DOHH2 (cell line): ENCODE measurements around the gene SRSF1.

Experiments
- H3F3A ChIP-seq: fragments of 200-600 bp; sonication (generic), shearing (Covaris generic); 2 replicates; pipeline ENCODE4 v1.6.0; 2016; ENCODE audit warnings: antibody characterized with exemption, mild to moderate bottlenecking; ENCODE audit not compliant: control insufficient read depth, insufficient read depth
- H3K27ac ChIP-seq: fragments of 200-600 bp; sonication (generic); 2 replicates; pipeline ENCODE4 v1.5.1; 2014; ENCODE audit warnings: low read depth, mild to moderate bottlenecking, low read length, moderate library complexity
- H3K27me3 ChIP-seq: fragments of 200-600 bp; sonication (generic); 2 replicates; pipeline ENCODE4 v1.6.1; 2014; ENCODE audit warnings: mild to moderate bottlenecking, low read length, mixed read lengths; ENCODE audit not compliant: control insufficient read depth
- H3K36me3 ChIP-seq: fragments of 200-600 bp; sonication (generic); 2 replicates; pipeline ENCODE4 v1.6.1; 2014; ENCODE audit warnings: mild to moderate bottlenecking, low read length, moderate library complexity, mixed read lengths; ENCODE audit not compliant: control insufficient read depth
- H3K4me1 ChIP-seq: fragments of 200-600 bp; sonication (generic); 2 replicates; pipeline ENCODE4 v1.6.1; 2014; ENCODE audit warnings: mild to moderate bottlenecking, low read length, mixed read lengths; ENCODE audit not compliant: control insufficient read depth
- H3K4me2 ChIP-seq: fragments of 200-600 bp; sonication (generic); 2 replicates; pipeline ENCODE4 v1.6.0; 2014; ENCODE audit warnings: mild to moderate bottlenecking, low read length, moderate library complexity
- H3K4me3 ChIP-seq: fragments of 200-600 bp; sonication (generic); 2 replicates; pipeline ENCODE4 v1.5.1; 2014; ENCODE audit warnings: mild to moderate bottlenecking, low read length, mixed read lengths
- H3K79me2 ChIP-seq: fragments of 200-600 bp; sonication (generic); 2 replicates; pipeline ENCODE4 v1.6.1; 2014; ENCODE audit warnings: mild to moderate bottlenecking, low read length, mixed read lengths; ENCODE audit not compliant: control insufficient read depth
- H3K9me2 ChIP-seq: fragments of 200-600 bp; sonication (generic); replicated peaks from 2 replicates; pipeline ENCODE4 v1.6.1; 2014; ENCODE audit warnings: mild to moderate bottlenecking, low read length, mixed read lengths; ENCODE audit not compliant: control insufficient read depth
- H3K9me3 ChIP-seq: fragments of 200-600 bp; sonication (generic); 2 replicates; pipeline ENCODE4 v1.6.1; 2014; ENCODE audit warnings: antibody characterized with exemption, low read length, mixed read lengths; ENCODE audit not compliant: control insufficient read depth, insufficient read depth
- H4K20me1 ChIP-seq: fragments of 200-600 bp; sonication (generic); 2 replicates; pipeline ENCODE4 v1.6.0; 2014; ENCODE audit warnings: low read depth, mild to moderate bottlenecking, antibody characterized with exemption, low read length, moderate library complexity; ENCODE audit not compliant: control insufficient read depth, insufficient read depth
- CTCF ChIP-seq: fragments of 200-600 bp; sonication (generic); IDR thresholded peaks from one replicate; pipeline ENCODE4 v1.5.1; 2014; ENCODE audit warnings: antibody characterized with exemption, mild to moderate bottlenecking, low read depth, low read length; ENCODE audit not compliant: poor library complexity, severe bottlenecking
- EZH2phosphoT487 ChIP-seq: fragments of 200-600 bp; sonication (generic); IDR thresholded peaks from 2 replicates; pipeline ENCODE4 v1.6.1; 2017; ENCODE audit warnings: borderline replicate concordance, mild to moderate bottlenecking, antibody characterized with exemption, low read length, moderate library complexity, mixed read lengths

The SRSF1 gene

GRCh38 chr17:57966875-57967274 lies 40.2 kb downstream of the SRSF1 start:
- H3F3A ChIP-seq, result no peaks in the 10 kb centered on the region
- no peaks in the 10 kb centered on the region for H4K20me1 ChIP-seq
- H3K27ac ChIP-seq, result no peak overlapping the region
- H3K4me2 ChIP-seq, result no peak overlapping the region
- no peak for TF ChIP-seq EZH2phosphoT487
- no peak for TF ChIP-seq CTCF
- H3K4me3 ChIP-seq, result no peak overlapping the region
- no peaks in the 10 kb centered on the region for H3K36me3 ChIP-seq
- no peaks in the 10 kb centered on the region for H3K4me1 ChIP-seq
- no peaks in the 10 kb centered on the region for H3K9me2 ChIP-seq
- H3K27me3 ChIP-seq, result peaks cover 29% of the 10 kb centered on the region
- H3K9me3 ChIP-seq, result no peaks in the 10 kb centered on the region
- H3K79me2 ChIP-seq, result no peaks in the 10 kb centered on the region

- no peak overlapping the region for H3K4me2 ChIP-seq
- H3K9me3 ChIP-seq, result no peaks in the 10 kb centered on the region
- TF ChIP-seq EZH2phosphoT487 (no peak), CTCF (no peak)
- no peaks in the 10 kb centered on the region for H3F3A ChIP-seq
- no peaks in the 10 kb centered on the region for H4K20me1 ChIP-seq
- no peaks in the 10 kb centered on the region for H3K4me1 ChIP-seq
- H3K27me3 ChIP-seq, result peaks cover 30% of the 10 kb centered on the region
- no peaks in the 10 kb centered on the region for H3K36me3 ChIP-seq
- no peak overlapping the region for H3K4me3 ChIP-seq
- no peaks in the 10 kb centered on the region for H3K79me2 ChIP-seq
- H3K27ac ChIP-seq, result no peak overlapping the region
- H3K9me2 ChIP-seq, result no peaks in the 10 kb centered on the region
Measured at GRCh38 chr17:57966246-57966645, 40.8 kb downstream of the SRSF1 start.

- Histone ChIP-seq H3K9me3 (no peaks in the 10 kb centered on the region), H3F3A (no peaks in the 10 kb centered on the region), H3K4me3 (no peak overlapping the region), H3K27ac (no peak overlapping the region), H3K79me2 (no peaks in the 10 kb centered on the region), H3K4me2 (no peak overlapping the region), H3K27me3 (peaks cover 33% of the 10 kb centered on the region), H3K36me3 (no peaks in the 10 kb centered on the region), H3K4me1 (no peaks in the 10 kb centered on the region), H4K20me1 (no peaks in the 10 kb centered on the region), H3K9me2 (no peaks in the 10 kb centered on the region)
- no peak for TF ChIP-seq EZH2phosphoT487
- TF ChIP-seq CTCF, result no peak
Measured at GRCh38 chr17:57965521-57966160, 41.4 kb downstream of the SRSF1 start.

GRCh38 chr17:57963149-57963511 lies 43.9 kb downstream of the SRSF1 start:
- H3K9me3 ChIP-seq, result no peaks in the 10 kb centered on the region
- peaks cover 44% of the 10 kb centered on the region for H3K27me3 ChIP-seq
- no peaks in the 10 kb centered on the region for H3F3A ChIP-seq
- H3K79me2 ChIP-seq, result no peaks in the 10 kb centered on the region
- H3K4me2 ChIP-seq, result no peak overlapping the region
- no peak overlapping the region for H3K27ac ChIP-seq
- H3K9me2 ChIP-seq, result no peaks in the 10 kb centered on the region
- no peaks in the 10 kb centered on the region for H3K36me3 ChIP-seq
- no peak for TF ChIP-seq CTCF
- TF ChIP-seq EZH2phosphoT487, result no peak
- H4K20me1 ChIP-seq, result no peaks in the 10 kb centered on the region
- no peak overlapping the region for H3K4me3 ChIP-seq
- no peaks in the 10 kb centered on the region for H3K4me1 ChIP-seq
